Astrocyte of the spinal cord (primary cell): ENCODE results near the gene AKR1C3.
"Not testable (repeated sequence)": the region's sequence is repeated elsewhere in the genome, so short reads cannot be mapped to it uniquely, and the experiment has no call there.

Source experiments
- DNase-seq: peaks from one replicate; pipeline ENCODE4 v3.0.0; 2011; ENCODE audit warnings: low read depth, low spot score
- H3K4me3 ChIP-seq: 2 replicates; pipeline ENCODE4 v1.5.1; 2011; ENCODE audit warnings: low read depth, mild to moderate bottlenecking, low read length, moderate library complexity
- CTCF ChIP-seq: IDR thresholded peaks from 2 replicates; pipeline ENCODE4 v1.5.1; 2012; ENCODE audit warnings: low read depth, mild to moderate bottlenecking, low read length, inconsistent platforms
- in situ Hi-C: cut with HindIII; loops from 2 replicates; pipeline ENCODE4 v1.10.0; 2017; ENCODE audit warnings: low sequenced_read_pairs

AKR1C3 gene

GRCh38 chr10:5117026-5117425, 22.8 kb downstream of the AKR1C3 start:
- TF ChIP-seq CTCF: no peak
- no peak for DNase-seq
- in situ Hi-C loops: no loop called here

GRCh38 chr10:5119997-5120396, 25.8 kb downstream of the AKR1C3 start:
- DNase-seq, in situ Hi-C loops, H3K4me3 ChIP-seq: not testable (repeated sequence)

More at GRCh38 chr10:5117026-5117425, 22.8 kb downstream of the AKR1C3 start:
- no peak overlapping the region for H3K4me3 ChIP-seq

- no peak for DNase-seq
- in situ Hi-C loops: no loop called here
Measured at GRCh38 chr10:5123886-5124285, 29.7 kb downstream of the AKR1C3 start.

GRCh38 chr10:5125315-5126044, 31.3 kb downstream of the AKR1C3 start:
- no peak for DNase-seq
- no peak for TF ChIP-seq CTCF
- H3K4me3 ChIP-seq: no peak overlapping the region
- in situ Hi-C loops: no loop called here

More at GRCh38 chr10:5123886-5124285, 29.7 kb downstream of the AKR1C3 start:
- no peak overlapping the region for H3K4me3 ChIP-seq
- TF ChIP-seq CTCF: no peak

- in situ Hi-C loops: no loop called here
- no peak for TF ChIP-seq CTCF
- no peak for DNase-seq
- no peak overlapping the region for H3K4me3 ChIP-seq
Measured at GRCh38 chr10:5135581-5135980, 41.4 kb downstream of the AKR1C3 start.

GRCh38 chr10:5136468-5137087, 42.4 kb downstream of the AKR1C3 start:
- no peak for DNase-seq
- in situ Hi-C loops: no loop called here
- TF ChIP-seq CTCF: no peak
- H3K4me3 ChIP-seq: no peak overlapping the region

- in situ Hi-C loops, DNase-seq, H3K4me3 ChIP-seq: not testable (repeated sequence)
Measured at GRCh38 chr10:5137699-5138098, 43.5 kb downstream of the AKR1C3 start.
